ENCODE measurements around the gene ZNF217. TPM values are rescaled to one million over a fixed set of nuclear protein-coding genes. Genes with fewer than 3 reads are reported as not detected.
"Not testable (repeated sequence)": the region's sequence is repeated elsewhere in the genome, so short reads cannot be mapped to it uniquely, and the experiment has no call there.

Gene ZNF217
- total RNA-seq, 1 donor from 2014 or later: 64.7 TPM

- Mint-ChIP-seq H3K9me3 (ENCODE audit: unreplicated experiment) (no peaks in the 10 kb centered on the region), H3K27ac (ENCODE audit: unreplicated experiment) (no peak overlapping the region), H3K36me3 (ENCODE audit: unreplicated experiment) (no peaks in the 10 kb centered on the region), H3K4me1 (ENCODE audit: low read depth, unreplicated experiment) (peaks cover 11% of the 10 kb centered on the region), H3K27me3 (ENCODE audit: unreplicated experiment) (no peaks in the 10 kb centered on the region), H3K4me3 (ENCODE audit: unreplicated experiment) (no peak overlapping the region)
- TF ChIP-seq CTCF (IDR thresholded peaks at IDR 0.05; ENCODE audit: partially characterized antibody, unreplicated experiment): no peak
- DNase-seq: no peak
These were observed 14.4 kb upstream of the ZNF217 start for GRCh38 chr20:53608071-53608455.

- Mint-ChIP-seq H3K36me3 (ENCODE audit: unreplicated experiment) (no peaks in the 10 kb centered on the region), H3K4me3 (ENCODE audit: unreplicated experiment) (no peak overlapping the region), H3K4me1 (ENCODE audit: low read depth, unreplicated experiment) (peaks cover 10% of the 10 kb centered on the region), H3K27ac (ENCODE audit: unreplicated experiment) (no peak overlapping the region), H3K27me3 (ENCODE audit: unreplicated experiment) (no peaks in the 10 kb centered on the region), H3K9me3 (ENCODE audit: unreplicated experiment) (no peaks in the 10 kb centered on the region)
- no peak for TF ChIP-seq CTCF (IDR thresholded peaks at IDR 0.05; ENCODE audit: partially characterized antibody, unreplicated experiment)
- DNase-seq: no peak
These were observed 12.8 kb upstream of the ZNF217 start for GRCh38 chr20:53606364-53606985.

GRCh38 chr20:53605401-53605800 lies 11.8 kb upstream of the ZNF217 start:
- DNase-seq; H3K27ac Mint-ChIP-seq (ENCODE audit: unreplicated experiment); H3K27me3 Mint-ChIP-seq (ENCODE audit: unreplicated experiment); H3K4me3 Mint-ChIP-seq (ENCODE audit: unreplicated experiment); H3K4me1 Mint-ChIP-seq (ENCODE audit: low read depth, unreplicated experiment); H3K9me3 Mint-ChIP-seq (ENCODE audit: unreplicated experiment); H3K36me3 Mint-ChIP-seq (ENCODE audit: unreplicated experiment): not testable (repeated sequence)

- H3K27me3 Mint-ChIP-seq (ENCODE audit: unreplicated experiment); H3K9me3 Mint-ChIP-seq (ENCODE audit: unreplicated experiment); DNase-seq; H3K27ac Mint-ChIP-seq (ENCODE audit: unreplicated experiment); H3K36me3 Mint-ChIP-seq (ENCODE audit: unreplicated experiment); H3K4me3 Mint-ChIP-seq (ENCODE audit: unreplicated experiment); H3K4me1 Mint-ChIP-seq (ENCODE audit: low read depth, unreplicated experiment): not testable (repeated sequence)
These were observed 11.2 kb upstream of the ZNF217 start for GRCh38 chr20:53604846-53605245.

- Mint-ChIP-seq H3K9me3 (ENCODE audit: unreplicated experiment) (peaks cover 3% of the 10 kb centered on the region), H3K4me1 (ENCODE audit: low read depth, unreplicated experiment) (peaks cover 4% of the 10 kb centered on the region), H3K4me3 (ENCODE audit: unreplicated experiment) (no peak overlapping the region), H3K27ac (ENCODE audit: unreplicated experiment) (no peak overlapping the region), H3K27me3 (ENCODE audit: unreplicated experiment) (peaks cover 2% of the 10 kb centered on the region), H3K36me3 (ENCODE audit: unreplicated experiment) (no peaks in the 10 kb centered on the region)
- no peak for DNase-seq
- TF ChIP-seq CTCF (IDR thresholded peaks at IDR 0.05; ENCODE audit: partially characterized antibody, unreplicated experiment): no peak
These were observed 9.0 kb upstream of the ZNF217 start for GRCh38 chr20:53602661-53603060.

- peaks cover 13% of the 10 kb centered on the region for H3K4me1 Mint-ChIP-seq (ENCODE audit: low read depth, unreplicated experiment)
- no peak overlapping the region for H3K27ac Mint-ChIP-seq (ENCODE audit: unreplicated experiment)
- DNase-seq: no peak
- peaks cover 3% of the 10 kb centered on the region for H3K27me3 Mint-ChIP-seq (ENCODE audit: unreplicated experiment)
- TF ChIP-seq CTCF (IDR thresholded peaks at IDR 0.05; ENCODE audit: partially characterized antibody, unreplicated experiment): no peak
- H3K36me3 Mint-ChIP-seq (ENCODE audit: unreplicated experiment): no peaks in the 10 kb centered on the region
- H3K9me3 Mint-ChIP-seq (ENCODE audit: unreplicated experiment): peaks cover 3% of the 10 kb centered on the region
- no peak overlapping the region for H3K4me3 Mint-ChIP-seq (ENCODE audit: unreplicated experiment)
These were observed 6.4 kb upstream of the ZNF217 start for GRCh38 chr20:53599910-53600632.

All from glutamatergic neuron (in vitro differentiated cells).